ENCODE results near the gene SLC2A1.

SLC2A1 gene

GRCh38 chr1:42924082-42924850 lies 34.4 kb downstream of the SLC2A1 start (continued):
- TF ChIP-seq ZNF18 (tag by site-specific recombination; IDR thresholded peaks at IDR 0.05) (0 out of 2 replicates have a peak, but pooled peaks have one; percentile 14), BCL11A (tag by site-specific recombination; IDR thresholded peaks at IDR 0.05; ENCODE audit: low read depth) (no peak; the same call in 1 of the 2 replicates), ZNF449 (tag by site-specific recombination; IDR thresholded peaks at IDR 0.05) (peak; percentile 86; the same call in 1 of the 2 replicates), ZNF324 (tag by site-specific recombination; IDR thresholded peaks at IDR 0.05) (0 out of 2 replicates have a peak, but pooled peaks have one; percentile 30), YY1 (tag by site-specific recombination; IDR thresholded peaks at IDR 0.05) (peak; percentile 85), REST (tag by site-specific recombination; IDR thresholded peaks at IDR 0.05) (no peak), ZEB2 (tag by site-specific recombination; IDR thresholded peaks at IDR 0.05) (peak; percentile 81), ZBTB10 (tag by site-specific recombination; IDR thresholded peaks at IDR 0.05) (peak; percentile 66; the same call in 1 of the 2 replicates), ZBTB17 (tag by site-specific recombination; IDR thresholded peaks at IDR 0.05) (peak; percentile 96), ZBTB7A (tag by site-specific recombination; IDR thresholded peaks at IDR 0.05; ENCODE audit: low read depth) (0 out of 2 replicates have a peak, but pooled peaks have one; percentile 4), ZNF394 (tag by site-specific recombination; IDR thresholded peaks at IDR 0.05; ENCODE audit: borderline replicate concordance) (peak; percentile 8; the same call in 1 of the 2 replicates), ZNF548 (tag by site-specific recombination; IDR thresholded peaks at IDR 0.05) (no peak)

- CTCF ChIA-PET = interaction anchor here (0.6 to 6.1 kb wide), 19 partner anchors 10 to 984 kb away, joined by 3 to 70 read pairs (median 5); no protein-coding TSS in a partner anchor
- H3K4me1 ChIP-seq (ENCODE audit: control insufficient read depth, insufficient read depth, low read length) = peaks cover 5% of the 10 kb centered on the region; the same call in 1 of the 2 replicates
- no peaks in the 10 kb centered on the region for H3K9me3 ChIP-seq (ENCODE audit: control insufficient read depth, insufficient read depth, low read depth, low read length)
- H3K27ac ChIP-seq (ENCODE audit: extremely low read depth, low read depth, low read length) = peak overlapping the region; percentile 72; the same call in 1 of the 2 replicates
- POLR2A ChIA-PET = interaction anchor here (0.7 to 2.9 kb wide), 7 partner anchors 8 to 176 kb away, joined by 3 to 7 read pairs (median 3); partner anchors contain the start of gene ZNF691
- peak overlapping the region; percentile 63 for H3K4me3 ChIP-seq (ENCODE audit: low read depth, low read length)
- peaks cover 0 to 33% of the 10 kb centered on the region in 2 experiments; a peak in 2 of 3 replicates for H3K36me3 ChIP-seq (ENCODE audit: control insufficient read depth in 2 of 2, insufficient read depth in 1 of 2, low read length in 2 of 2)
- TF ChIP-seq ZNF76 (tag by site-specific recombination; IDR thresholded peaks at IDR 0.05; ENCODE audit: borderline replicate concordance, low read depth) = no peak
- TF ChIP-seq ZBTB20 (tag by site-specific recombination; IDR thresholded peaks at IDR 0.05) = no peak
- TF ChIP-seq MZF1 (tag by site-specific recombination; IDR thresholded peaks at IDR 0.05; ENCODE audit: borderline replicate concordance) = no peak
- TF ChIP-seq ZBTB17 (tag by site-specific recombination; IDR thresholded peaks at IDR 0.05) = peak; percentile 96
- 0 out of 2 replicates have a peak, but pooled peaks have one; percentile 1 for TF ChIP-seq EGR2 (tag by site-specific recombination; IDR thresholded peaks at IDR 0.05; ENCODE audit: low read depth)
- TF ChIP-seq ZBTB7A (tag by site-specific recombination; IDR thresholded peaks at IDR 0.05; ENCODE audit: low read depth) = no peak
- 0 out of 2 replicates have a peak, but pooled peaks have one; percentile 5 for TF ChIP-seq ZNF18 (tag by site-specific recombination; IDR thresholded peaks at IDR 0.05)
- no peak for TF ChIP-seq AEBP2 (tag by site-specific recombination; IDR thresholded peaks at IDR 0.05; ENCODE audit: borderline replicate concordance)
- no peak for TF ChIP-seq ZNF530 (tag by site-specific recombination; IDR thresholded peaks at IDR 0.05; ENCODE audit: low read depth)
- TF ChIP-seq TRIM28 (IDR thresholded peaks at IDR 0.05; ENCODE audit: borderline replicate concordance, low read length) = peak; percentile 36; the same call in 1 of the 2 replicates
These were observed 35.1 kb downstream of the SLC2A1 start for GRCh38 chr1:42923367-42924081.
